Esophagus (tissue), 2 donors: ENCODE data around the gene CALML3. TPM values are rescaled to one million over a fixed set of nuclear protein-coding genes. Genes with fewer than 3 reads are reported as not detected.

Source experiments
- H3K27ac ChIP-seq, 2 donors: one replicate each; pipeline ENCODE4 v1.5.1; 2013; ENCODE audit warnings: low read depth in 2 of 2, mild to moderate bottlenecking in 2 of 2, inconsistent platforms in 1 of 2, low read length in 1 of 2, moderate library complexity in 1 of 2
- H3K27me3 ChIP-seq, 2 donors: one replicate each; pipeline ENCODE4 v1.6.1; 2013; ENCODE audit warnings: low read length in 2 of 2, control low read depth in 1 of 2, mild to moderate bottlenecking in 1 of 2; ENCODE audit not compliant: insufficient read depth in 2 of 2, control insufficient read depth in 1 of 2
- H3K36me3 ChIP-seq, 2 donors: one replicate each; pipeline ENCODE4 v1.6.1; 2013; ENCODE audit warnings: low read length in 1 of 2; ENCODE audit not compliant: control insufficient read depth in 2 of 2, insufficient read depth in 2 of 2
- H3K4me1 ChIP-seq, 2 donors: one replicate each; pipeline ENCODE4 v1.6.1; 2013; ENCODE audit warnings: low read length in 1 of 2; ENCODE audit not compliant: control insufficient read depth in 2 of 2, insufficient read depth in 2 of 2
- H3K4me3 ChIP-seq, 2 donors: one replicate each; pipeline ENCODE4 v1.5.1; 2013; ENCODE audit warnings: low read length in 2 of 2, mild to moderate bottlenecking in 2 of 2, low read depth in 1 of 2, moderate library complexity in 1 of 2
- H3K9me3 ChIP-seq, 2 donors: one replicate each; pipeline ENCODE4 v1.6.1; 2013; ENCODE audit warnings: mild to moderate bottlenecking in 2 of 2, low read depth in 1 of 2, low read length in 1 of 2, moderate library complexity in 1 of 2; ENCODE audit not compliant: control insufficient read depth in 2 of 2, insufficient read depth in 1 of 2
- WGBS, 2 donors: extraction: QIAGEN DNeasy Blood & Tissue Kit; methylation state at CpG; one replicate each; pipeline ENCODE4 v1.1.7; 2013; 5-methylcytosine and 5-hydroxymethylcytosine counted together
- polyA plus RNA-seq, 2 donors: library from polyadenylated mRNA; stranded (reverse); fragments of 200-250 nt; gene quantifications; one replicate each; pipeline ENCODE4 v1.2.3, GENCODE V29; 2013
- donor health status: healthy with polysubstance abuse.
- donor health status: Bipolar disorder and iron deficiency.

Gene CALML3
- polyA plus RNA-seq, 2 donors, result 224 to 330 TPM

GRCh38 chr10:5506246-5506645 lies 18.5 kb upstream of the CALML3 start:
- Histone ChIP-seq H3K27ac (peak overlapping the region; percentile 91 to 93), H3K27me3 (no peaks in the 10 kb centered on the region), H3K36me3 (no peaks in the 10 kb centered on the region), H3K4me1 (peaks cover 18 to 59% of the 10 kb centered on the region in 2 donors), H3K4me3 (no peak overlapping the region), H3K9me3 (no peaks in the 10 kb centered on the region)
- WGBS, 2 donors, result 26 to 44% methylated on average over 2 of the region's 2 CpGs

GRCh38 chr10:5506751-5507648 lies 17.8 kb upstream of the CALML3 start:
- H3K27me3 ChIP-seq, result no peaks in the 10 kb centered on the region
- H3K9me3 ChIP-seq, result no peaks in the 10 kb centered on the region
- no peak overlapping the region for H3K4me3 ChIP-seq
- peak overlapping the region; percentile 91 to 93 for H3K27ac ChIP-seq
- H3K4me1 ChIP-seq, result peaks cover 18 to 62% of the 10 kb centered on the region in 2 donors
- no peaks in the 10 kb centered on the region for H3K36me3 ChIP-seq
- 58 to 65% methylated on average over 19 of the region's 19 CpGs for WGBS, 2 donors

GRCh38 chr10:5507649-5508131 lies 17.1 kb upstream of the CALML3 start:
- H3K4me1 ChIP-seq, result peaks cover 18 to 55% of the 10 kb centered on the region in 2 donors
- 81 to 89% methylated on average over 14 of the region's 14 CpGs for WGBS, 2 donors
- no peaks in the 10 kb centered on the region for H3K9me3 ChIP-seq
- H3K27me3 ChIP-seq, result no peaks in the 10 kb centered on the region
- no peak overlapping the region for H3K4me3 ChIP-seq
- no peaks in the 10 kb centered on the region for H3K36me3 ChIP-seq
- H3K27ac ChIP-seq, result peak overlapping the region; percentile 91 to 93

DNA sequence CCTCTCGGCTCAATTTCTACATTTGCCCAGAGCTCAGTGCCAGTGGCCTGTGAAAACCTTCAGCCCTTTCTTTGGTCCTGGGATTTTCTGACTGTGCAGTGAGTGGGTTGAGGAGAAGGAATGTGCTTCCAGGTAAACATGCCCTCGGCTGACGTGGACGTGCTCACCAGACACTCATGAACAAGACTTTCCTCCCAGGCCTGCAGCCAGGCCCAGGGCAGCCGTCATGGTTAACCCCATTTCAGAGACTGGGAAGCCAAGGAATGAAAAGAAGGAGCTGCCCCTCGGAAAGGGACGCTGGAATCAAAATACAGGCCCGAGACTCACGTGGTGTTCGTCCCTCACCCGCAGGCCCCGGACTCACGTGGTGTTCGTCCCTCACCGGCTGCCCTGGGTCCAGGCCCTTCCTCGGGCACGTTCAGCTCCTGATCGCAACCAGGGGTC lies 16.6 kb upstream of the CALML3 start:
- no peak overlapping the region for H3K4me3 ChIP-seq
- peaks cover 14 to 56% of the 10 kb centered on the region in 2 donors for H3K4me1 ChIP-seq
- H3K9me3 ChIP-seq, result no peaks in the 10 kb centered on the region
- no peaks in the 10 kb centered on the region for H3K27me3 ChIP-seq
- 85 to 86% methylated on average over 18 of the region's 18 CpGs for WGBS, 2 donors
- H3K36me3 ChIP-seq, result no peaks in the 10 kb centered on the region
- H3K27ac ChIP-seq, result peak overlapping the region; percentile 91 to 93

DNA sequence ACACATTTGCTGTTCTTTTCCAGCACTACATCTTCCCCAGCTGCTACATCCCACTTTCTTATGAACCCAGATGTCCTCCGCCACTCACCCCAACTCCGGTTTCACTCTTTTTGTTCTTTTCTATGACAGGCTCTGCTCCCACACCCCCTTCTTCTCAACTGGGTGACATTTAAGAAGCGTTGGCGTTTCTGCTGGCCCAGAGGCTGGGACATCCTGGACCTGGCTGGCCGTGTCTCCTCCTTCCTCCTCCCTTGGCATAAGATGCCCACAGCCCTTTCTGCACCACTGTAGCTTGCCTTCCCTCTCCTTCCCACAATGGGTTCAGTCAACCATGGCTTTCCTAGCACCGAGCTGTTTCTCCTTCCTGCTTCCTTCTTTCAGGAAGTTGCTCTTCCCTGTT lies 16.0 kb upstream of the CALML3 start:
- no peaks in the 10 kb centered on the region for H3K27me3 ChIP-seq
- H3K4me1 ChIP-seq, result peaks cover 14 to 53% of the 10 kb centered on the region in 2 donors
- WGBS, 2 donors, result 84 to 87% methylated on average over 6 of the region's 6 CpGs
- no peaks in the 10 kb centered on the region for H3K9me3 ChIP-seq
- H3K27ac ChIP-seq, result peak overlapping the region; percentile 64 to 93
- no peaks in the 10 kb centered on the region for H3K36me3 ChIP-seq
- no peak overlapping the region for H3K4me3 ChIP-seq

- Histone ChIP-seq H3K27ac (peak overlapping the region; percentile 64 to 93), H3K4me3 (no peak overlapping the region), H3K27me3 (no peaks in the 10 kb centered on the region), H3K36me3 (no peaks in the 10 kb centered on the region), H3K9me3 (no peaks in the 10 kb centered on the region), H3K4me1 (peaks cover 14 to 51% of the 10 kb centered on the region in 2 donors)
- 71 to 84% methylated on average over 9 of the region's 9 CpGs for WGBS, 2 donors
These were observed 15.5 kb upstream of the CALML3 start for GRCh38 chr10:5509236-5509635.

DNA sequence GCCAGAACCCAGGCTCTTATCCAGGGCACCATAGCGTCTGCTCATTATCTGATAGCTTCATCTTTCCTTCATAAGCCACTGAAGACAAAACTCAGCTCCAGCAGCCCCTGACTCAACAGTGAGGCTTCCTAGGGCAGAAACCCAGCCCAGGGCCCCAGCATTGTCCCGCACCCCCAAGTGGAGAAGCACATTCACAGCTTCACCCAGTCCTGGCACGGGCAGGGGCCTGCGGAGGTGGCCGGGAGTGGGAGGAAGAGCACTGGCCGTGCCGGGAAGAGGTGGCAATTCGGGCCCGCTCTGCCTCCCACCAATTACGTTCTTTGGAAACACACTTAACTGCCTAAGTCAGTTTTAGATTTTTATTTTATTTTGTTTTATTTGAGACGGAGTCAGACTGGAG lies 15.1 kb upstream of the CALML3 start:
- Histone ChIP-seq H3K27me3 (no peaks in the 10 kb centered on the region), H3K36me3 (no peaks in the 10 kb centered on the region), H3K27ac (peak overlapping the region; percentile 78 to 87), H3K9me3 (no peaks in the 10 kb centered on the region), H3K4me1 (peaks cover 13 to 52% of the 10 kb centered on the region in 2 donors), H3K4me3 (no peak overlapping the region)
- 92 to 93% methylated on average over 11 of the region's 11 CpGs for WGBS, 2 donors

DNA sequence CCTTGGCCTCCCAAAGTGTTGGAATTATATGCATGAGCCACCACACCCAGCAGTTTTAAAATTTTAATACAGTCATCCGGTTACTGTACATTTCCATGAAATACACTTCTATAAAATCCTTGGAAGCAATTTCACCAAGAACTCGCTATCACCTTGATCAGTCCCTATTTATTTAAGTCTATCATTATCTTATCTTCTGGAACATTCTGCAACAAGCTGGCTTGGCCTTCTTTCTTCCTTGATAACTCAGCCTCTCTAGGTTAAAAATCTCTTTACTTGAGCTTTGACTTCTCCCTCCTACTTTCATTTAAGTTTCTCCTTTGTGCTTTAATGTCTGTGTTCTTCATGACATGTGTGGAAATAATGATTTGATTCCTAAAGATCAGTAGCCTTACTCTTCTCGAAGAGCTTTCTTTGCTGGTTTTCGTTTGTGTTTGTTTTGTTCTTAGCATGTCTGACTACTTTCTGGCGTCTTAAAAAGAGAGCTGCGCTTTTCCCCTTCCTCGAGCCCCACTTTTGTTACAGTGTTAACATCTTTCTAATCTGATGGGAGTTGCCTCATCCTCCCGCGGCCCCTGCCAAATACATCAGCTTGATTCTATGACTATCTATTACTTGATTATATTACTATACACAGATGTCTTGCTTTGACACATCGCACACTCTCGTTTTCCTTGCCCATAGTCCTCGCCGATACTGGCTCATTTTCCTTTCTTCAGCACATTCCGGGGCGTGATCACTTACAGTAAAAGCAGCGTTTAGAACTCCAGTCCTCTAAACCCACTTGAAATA lies 14.3 kb upstream of the CALML3 start:
- Histone ChIP-seq H3K4me3 (no peak overlapping the region), H3K27me3 (no peaks in the 10 kb centered on the region), H3K4me1 (peaks cover 11 to 47% of the 10 kb centered on the region in 2 donors), H3K36me3 (no peaks in the 10 kb centered on the region), H3K9me3 (no peaks in the 10 kb centered on the region), H3K27ac (peak overlapping the region in 1 of 2 donors; percentile 38)
- 76 to 77% methylated on average over 16 of the region's 16 CpGs for WGBS, 2 donors

DNA sequence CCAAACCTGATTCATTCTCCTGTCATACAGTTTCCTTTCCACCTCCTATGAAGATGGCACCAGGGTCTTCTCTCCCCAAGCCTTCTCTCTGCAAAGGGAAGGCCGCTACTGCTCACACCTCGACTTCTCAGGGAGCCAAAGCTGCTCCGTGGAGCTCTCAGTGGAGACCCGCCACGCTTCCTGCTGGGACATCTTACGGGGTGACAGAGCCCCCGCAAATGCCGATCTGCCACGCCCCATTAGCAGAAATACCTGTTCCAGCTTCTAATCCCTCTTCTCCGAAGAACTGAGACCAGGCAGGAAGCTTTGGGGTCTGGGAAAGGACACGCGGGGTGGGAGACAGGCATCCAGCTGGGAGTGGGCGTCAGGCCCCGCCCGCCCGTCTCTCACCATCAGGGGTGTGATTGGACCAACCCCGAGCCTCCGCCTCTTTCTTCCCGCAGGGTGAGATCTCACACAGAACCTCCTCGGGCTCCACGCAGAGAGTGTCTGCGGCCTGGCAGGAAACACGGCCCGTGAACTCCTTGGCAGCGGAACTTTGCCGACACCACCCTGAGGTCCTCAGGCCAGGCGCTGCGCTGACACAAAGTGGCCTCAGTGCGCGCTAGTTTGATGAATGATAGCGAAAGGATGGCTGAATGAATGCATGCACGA lies 13.4 kb upstream of the CALML3 start:
- Histone ChIP-seq H3K36me3 (no peaks in the 10 kb centered on the region), H3K27ac (peak overlapping the region in 1 of 2 donors; percentile 38), H3K4me1 (peaks cover 11 to 46% of the 10 kb centered on the region in 2 donors), H3K4me3 (no peak overlapping the region), H3K9me3 (no peaks in the 10 kb centered on the region), H3K27me3 (no peaks in the 10 kb centered on the region)
- 88 to 92% methylated on average over 32 of the region's 32 CpGs for WGBS, 2 donors
